Upper lobe of left lung (tissue), 6 donors: Measurements from ENCODE around the gene ZNFX1. TPM values are rescaled to one million over a fixed set of nuclear protein-coding genes. Genes with fewer than 3 reads are reported as not detected.
"Not testable (repeated sequence)": the region's sequence is repeated elsewhere in the genome, so short reads cannot be mapped to it uniquely, and the experiment has no call there.

Experiments used
- ATAC-seq, 2 donors: fragments of 200-7000 bp; cut with Tn5 transposase; one replicate each; pipeline ENCODE4 v1.9.1; 2022; ENCODE audit warnings: mild to moderate bottlenecking in 2 of 2, moderate library complexity in 2 of 2; ENCODE audit not compliant: low FRiP score in 2 of 2
- DNase-seq, 2 donors: peaks; one replicate each; pipeline ENCODE4 v3.0.0-alpha.2; 2019 to 2020
- H3K27ac ChIP-seq, 4 donors: fragments of 200-600 bp; sonication (generic); one replicate each; pipeline ENCODE4 v1.5.1; 2016 to 2019
- H3K27me3 ChIP-seq, 4 donors: fragments of 200-600 bp; sonication (generic); one replicate each; pipeline ENCODE4 v1.5.1; 2017 to 2019
- H3K36me3 ChIP-seq, 4 donors: fragments of 200-600 bp; sonication (generic); one replicate each; pipeline ENCODE4 v1.5.1; 2016 to 2019
- H3K4me1 ChIP-seq, 4 donors: fragments of 200-600 bp; sonication (generic); one replicate each; pipeline ENCODE4 v1.5.1; 2018 to 2019
- H3K4me3 ChIP-seq, 4 donors: fragments of 200-600 bp; sonication (generic); one replicate each; pipeline ENCODE4 v1.5.1; 2017 to 2019; ENCODE audit warnings: mild to moderate bottlenecking in 2 of 4, moderate library complexity in 1 of 4
- H3K9me3 ChIP-seq, 4 donors: fragments of 200-600 bp; sonication (generic); one replicate each; pipeline ENCODE4 v1.5.1; 2018 to 2019
- EP300 ChIP-seq, 4 donors: sonication (generic); formaldehyde crosslinking; IDR thresholded peaks; one replicate each; pipeline ENCODE4 v1.5.1; 2017; ENCODE audit warnings: antibody characterized with exemption in 4 of 4, control low read depth in 2 of 4
- POLR2A ChIP-seq, 4 donors: fragments of 450-650 bp; IDR thresholded peaks; one replicate each; pipeline ENCODE4 v1.5.1; 2016 to 2017; ENCODE audit warnings: antibody characterized with exemption in 4 of 4, mild to moderate bottlenecking in 2 of 4
- POLR2AphosphoS5 ChIP-seq, 2 donors: sonication (generic); formaldehyde crosslinking; IDR thresholded peaks; one replicate each; pipeline ENCODE4 v1.5.1; 2017; ENCODE audit warnings: antibody characterized with exemption in 2 of 2
- WGBS, 2 donors: methylation state at CpG; one replicate each; pipeline ENCODE4 v1.1.5; 2017 to 2018; 5-methylcytosine and 5-hydroxymethylcytosine counted together
- total RNA-seq, 6 donors: library from RNA; depleted of rRNA in 4 of 6; stranded (reverse); fragments of >200 nt in 4 of 6; gene quantifications; one replicate each; pipeline versions ENCODE4 v1.1.0 to v1.2.1, GENCODE V29; 2016 to 2021
- TF ChIP-seq, protein P1 (sequence below), 6 experiments: fragments of 450-650 bp in 4 of 6; fragments of 200-600 bp in 2 of 6; sonication (generic) in 2 of 6; IDR thresholded peaks; one replicate each; pipeline ENCODE4 v1.5.1; 2016 to 2019; ENCODE audit warnings: antibody characterized with exemption in 6 of 6
- donor health status: DM: no; HTN: no; CAD: no; lungs with moderate emphysema.
- donor health status: DM: no; HTN: yes; CAD: no; lungs with severe emphysema.

ZNFX1 gene
- total RNA-seq, 6 donors from 2014 or later, result 39.3 to 64.6 (median 42.4) TPM

DNA sequence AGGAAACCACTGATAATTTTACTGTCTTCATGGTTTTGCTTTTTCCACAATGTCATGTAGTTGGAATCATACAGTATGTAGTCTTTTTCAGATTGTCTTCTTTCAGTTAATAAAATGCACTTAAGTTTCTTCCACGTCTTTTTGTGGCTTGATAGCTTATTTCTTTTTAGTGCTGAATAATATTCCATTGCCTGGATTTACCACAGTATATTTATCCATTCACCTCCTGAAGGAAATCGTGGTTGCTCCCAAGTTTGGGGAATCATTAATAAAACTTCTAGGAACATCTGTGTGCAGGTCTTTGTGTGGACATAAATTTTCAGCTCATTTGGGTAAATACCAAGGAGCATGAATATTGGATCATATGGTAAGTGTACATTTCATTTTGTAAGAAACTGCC lies 38.8 kb upstream of the ZNFX1 start:
- 39 to 89% methylated on average over 2 of the region's 2 CpGs for WGBS, 2 donors
- H3K27me3 ChIP-seq, result peaks cover 0 to 27% (median 17%) of the 10 kb centered on the region in 4 donors

GRCh38 chr20:49315580-49315979 lies 37.7 kb upstream of the ZNFX1 start:
- no peaks in the 10 kb centered on the region for H3K9me3 ChIP-seq
- peaks cover 0 to 24% (median 17%) of the 10 kb centered on the region in 4 donors for H3K27me3 ChIP-seq
- 85 to 86% methylated on average over 1 of the region's 1 CpG for WGBS, 2 donors
- TF ChIP-seq, protein P1, sequence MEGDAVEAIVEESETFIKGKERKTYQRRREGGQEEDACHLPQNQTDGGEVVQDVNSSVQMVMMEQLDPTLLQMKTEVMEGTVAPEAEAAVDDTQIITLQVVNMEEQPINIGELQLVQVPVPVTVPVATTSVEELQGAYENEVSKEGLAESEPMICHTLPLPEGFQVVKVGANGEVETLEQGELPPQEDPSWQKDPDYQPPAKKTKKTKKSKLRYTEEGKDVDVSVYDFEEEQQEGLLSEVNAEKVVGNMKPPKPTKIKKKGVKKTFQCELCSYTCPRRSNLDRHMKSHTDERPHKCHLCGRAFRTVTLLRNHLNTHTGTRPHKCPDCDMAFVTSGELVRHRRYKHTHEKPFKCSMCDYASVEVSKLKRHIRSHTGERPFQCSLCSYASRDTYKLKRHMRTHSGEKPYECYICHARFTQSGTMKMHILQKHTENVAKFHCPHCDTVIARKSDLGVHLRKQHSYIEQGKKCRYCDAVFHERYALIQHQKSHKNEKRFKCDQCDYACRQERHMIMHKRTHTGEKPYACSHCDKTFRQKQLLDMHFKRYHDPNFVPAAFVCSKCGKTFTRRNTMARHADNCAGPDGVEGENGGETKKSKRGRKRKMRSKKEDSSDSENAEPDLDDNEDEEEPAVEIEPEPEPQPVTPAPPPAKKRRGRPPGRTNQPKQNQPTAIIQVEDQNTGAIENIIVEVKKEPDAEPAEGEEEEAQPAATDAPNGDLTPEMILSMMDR (IDR thresholded peaks at IDR 0.05), result no peak
- TF ChIP-seq POLR2AphosphoS5 (IDR thresholded peaks at IDR 0.05) (no peak), EP300 (IDR thresholded peaks at IDR 0.05) (no peak)
- H3K27ac ChIP-seq, result no peak overlapping the region
- no peaks in the 10 kb centered on the region for H3K36me3 ChIP-seq
- peaks cover 16 to 17% (median 16%) of the 10 kb centered on the region in 4 donors for H3K4me1 ChIP-seq
- H3K4me3 ChIP-seq, result no peak overlapping the region
- DNase-seq, result no peak
- ATAC-seq, result no peak

More for the DNA sequence above, 38.8 kb upstream of the ZNFX1 start:
- H3K4me1 ChIP-seq, result peaks cover 16 to 17% (median 16%) of the 10 kb centered on the region in 4 donors
- H3K9me3 ChIP-seq, result no peaks in the 10 kb centered on the region
- DNase-seq (no peak), ATAC-seq (no peak)
- TF ChIP-seq POLR2AphosphoS5 (IDR thresholded peaks at IDR 0.05) (no peak), POLR2A (IDR thresholded peaks at IDR 0.05) (no peak), EP300 (IDR thresholded peaks at IDR 0.05) (no peak)
- TF ChIP-seq, protein P1 (IDR thresholded peaks at IDR 0.05), result no peak
- no peak overlapping the region for H3K4me3 ChIP-seq
- no peak overlapping the region for H3K27ac ChIP-seq
- no peaks in the 10 kb centered on the region for H3K36me3 ChIP-seq

DNA sequence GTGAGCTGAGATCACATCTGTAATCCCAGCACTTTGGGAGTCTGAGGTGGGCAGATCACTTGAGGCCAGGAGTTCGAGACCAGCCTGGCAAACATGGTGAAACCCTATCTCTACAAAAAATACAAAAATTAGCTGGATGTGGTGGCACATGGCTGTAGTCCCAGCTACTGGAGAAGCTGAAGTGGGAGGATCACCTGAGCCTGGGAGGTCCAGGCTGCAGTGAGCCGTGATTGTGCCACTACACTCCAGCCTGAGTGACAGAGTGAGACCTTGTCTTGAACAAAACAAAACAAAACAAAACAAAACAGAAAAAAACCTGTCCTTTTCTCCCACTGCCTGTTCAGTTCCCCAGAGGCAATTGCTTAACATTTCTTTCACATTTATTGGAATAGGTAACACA lies 36.2 kb upstream of the ZNFX1 start:
- not testable (repeated sequence) for ATAC-seq, DNase-seq
- 70 to 73% methylated on average over 2 of the region's 2 CpGs for WGBS, 2 donors

DNA sequence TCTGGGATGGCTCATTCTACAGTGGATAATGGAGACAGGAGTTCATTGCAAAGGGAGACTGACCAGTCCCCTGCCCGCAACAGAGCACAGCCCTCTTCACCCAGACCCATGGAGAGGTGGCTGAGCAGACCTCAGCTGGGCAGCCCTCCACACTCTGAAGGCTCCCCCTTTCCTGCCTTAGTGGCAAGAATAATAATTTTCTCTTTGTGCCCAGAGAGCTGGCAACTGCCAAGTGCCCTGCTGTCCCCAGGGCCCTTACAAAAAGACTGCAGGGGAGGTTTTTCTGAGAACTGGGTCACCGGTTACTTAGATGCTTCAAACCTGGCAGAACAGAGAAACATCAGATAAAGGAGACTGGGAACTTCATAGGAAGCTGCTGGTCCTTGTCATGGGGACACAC lies 35.4 kb upstream of the ZNFX1 start:
- no peak overlapping the region for H3K4me3 ChIP-seq
- 87 to 88% methylated on average over 2 of the region's 2 CpGs for WGBS, 2 donors
- DNase-seq (no peak), ATAC-seq (no peak)
- peaks cover 3 to 4% (median 3%) of the 10 kb centered on the region in 4 donors for H3K4me1 ChIP-seq
- no peak for TF ChIP-seq POLR2AphosphoS5 (IDR thresholded peaks at IDR 0.05)
- no peak overlapping the region for H3K27ac ChIP-seq
- peaks cover 0 to 6% (median 3%) of the 10 kb centered on the region in 4 donors for H3K27me3 ChIP-seq
- H3K9me3 ChIP-seq, result no peaks in the 10 kb centered on the region
- no peaks in the 10 kb centered on the region for H3K36me3 ChIP-seq

More for the DNA sequence above, 36.2 kb upstream of the ZNFX1 start:
- Histone ChIP-seq H3K4me1 (peaks cover 11 to 12% (median 11%) of the 10 kb centered on the region in 4 donors), H3K27me3 (peaks cover 0 to 14% (median 8%) of the 10 kb centered on the region in 4 donors)
- not testable (repeated sequence) for H3K27ac ChIP-seq, H3K9me3 ChIP-seq, H3K36me3 ChIP-seq, H3K4me3 ChIP-seq

- Histone ChIP-seq H3K27ac (no peak overlapping the region), H3K4me3 (no peak overlapping the region), H3K27me3 (no peaks in the 10 kb centered on the region), H3K9me3 (no peaks in the 10 kb centered on the region), H3K36me3 (no peaks in the 10 kb centered on the region), H3K4me1 (no peaks in the 10 kb centered on the region)
- ATAC-seq, result no peak
- 84 to 90% methylated on average over 4 of the region's 4 CpGs for WGBS, 2 donors
- TF ChIP-seq, protein P1 (IDR thresholded peaks at IDR 0.05), result no peak
- TF ChIP-seq EP300 (IDR thresholded peaks at IDR 0.05) (no peak), POLR2A (IDR thresholded peaks at IDR 0.05) (no peak), POLR2AphosphoS5 (IDR thresholded peaks at IDR 0.05) (no peak)
- no peak for DNase-seq
These were observed 34.8 kb upstream of the ZNFX1 start for GRCh38 chr20:49312661-49313060.

DNA sequence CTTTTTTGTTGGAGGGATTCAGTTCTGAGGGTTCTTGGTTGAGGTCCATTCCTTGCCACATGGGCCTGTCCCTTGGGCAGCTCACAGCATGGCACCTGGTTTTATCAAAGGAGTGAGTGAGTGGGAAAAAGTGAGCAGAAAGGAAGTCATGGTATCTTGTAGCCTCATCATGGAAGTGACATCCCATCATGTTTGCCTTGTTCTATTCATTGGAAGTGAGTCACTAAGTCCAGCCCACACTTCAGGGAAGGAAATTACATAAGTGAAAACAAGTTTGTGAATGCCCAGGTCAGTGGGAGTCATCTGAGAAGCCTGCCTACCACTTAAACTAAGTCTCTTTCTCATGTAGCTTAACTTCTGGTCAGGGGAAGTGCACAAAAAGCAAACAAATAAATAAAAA lies 32.8 kb upstream of the ZNFX1 start:
- ATAC-seq (no peak), DNase-seq (no peak)
- Histone ChIP-seq H3K36me3 (no peaks in the 10 kb centered on the region), H3K9me3 (no peaks in the 10 kb centered on the region), H3K27me3 (no peaks in the 10 kb centered on the region), H3K27ac (no peak overlapping the region), H3K4me1 (no peaks in the 10 kb centered on the region), H3K4me3 (no peak overlapping the region)
- TF ChIP-seq POLR2AphosphoS5 (IDR thresholded peaks at IDR 0.05) (no peak), EP300 (IDR thresholded peaks at IDR 0.05) (no peak), POLR2A (IDR thresholded peaks at IDR 0.05) (no peak)
- TF ChIP-seq, protein P1 (IDR thresholded peaks at IDR 0.05), result no peak
